Epithelial cell of esophagus (primary cell): Measurements from ENCODE around the gene ID1.

Source experiments
- DNase-seq: peaks from one replicate; pipeline ENCODE4 v3.0.0; 2010; ENCODE audit warnings: low read depth
- H3K4me3 ChIP-seq: 2 replicates; pipeline ENCODE4 v1.5.1; 2011; ENCODE audit warnings: mild to moderate bottlenecking, low read length, control low read depth
- TF ChIP-seq, protein P1 (sequence below): IDR thresholded peaks from 2 replicates; pipeline ENCODE4 v1.5.1; 2011; ENCODE audit warnings: low read depth, mild to moderate bottlenecking, low read length, control low read depth, inconsistent platforms; ENCODE audit not compliant: insufficient read depth; ENCODE audit errors: missing control alignments

ID1 gene

GRCh38 chr20:31632548-31633338, 27.7 kb downstream of the ID1 start:
- H3K4me3 ChIP-seq, result no peak overlapping the region
- TF ChIP-seq, protein P1, sequence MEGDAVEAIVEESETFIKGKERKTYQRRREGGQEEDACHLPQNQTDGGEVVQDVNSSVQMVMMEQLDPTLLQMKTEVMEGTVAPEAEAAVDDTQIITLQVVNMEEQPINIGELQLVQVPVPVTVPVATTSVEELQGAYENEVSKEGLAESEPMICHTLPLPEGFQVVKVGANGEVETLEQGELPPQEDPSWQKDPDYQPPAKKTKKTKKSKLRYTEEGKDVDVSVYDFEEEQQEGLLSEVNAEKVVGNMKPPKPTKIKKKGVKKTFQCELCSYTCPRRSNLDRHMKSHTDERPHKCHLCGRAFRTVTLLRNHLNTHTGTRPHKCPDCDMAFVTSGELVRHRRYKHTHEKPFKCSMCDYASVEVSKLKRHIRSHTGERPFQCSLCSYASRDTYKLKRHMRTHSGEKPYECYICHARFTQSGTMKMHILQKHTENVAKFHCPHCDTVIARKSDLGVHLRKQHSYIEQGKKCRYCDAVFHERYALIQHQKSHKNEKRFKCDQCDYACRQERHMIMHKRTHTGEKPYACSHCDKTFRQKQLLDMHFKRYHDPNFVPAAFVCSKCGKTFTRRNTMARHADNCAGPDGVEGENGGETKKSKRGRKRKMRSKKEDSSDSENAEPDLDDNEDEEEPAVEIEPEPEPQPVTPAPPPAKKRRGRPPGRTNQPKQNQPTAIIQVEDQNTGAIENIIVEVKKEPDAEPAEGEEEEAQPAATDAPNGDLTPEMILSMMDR, result no peak
- no peak for DNase-seq

- no peak for DNase-seq
- TF ChIP-seq, protein P1, result no peak
- H3K4me3 ChIP-seq, result no peak overlapping the region
Observed at GRCh38 chr20:31633339-31633914, 28.3 kb downstream of the ID1 start.

GRCh38 chr20:31637660-31638059, 32.6 kb downstream of the ID1 start, which contains the start of gene COX4I2:
COX4I2 (plus strand) TSS chr20:31637912; CDS start chr20:31639018, 1,106 bp downstream.
- no peak within 1 kb of the TSS for H3K4me3 ChIP-seq
- no peak for DNase-seq
- TF ChIP-seq, protein P1, result no peak

DNA sequence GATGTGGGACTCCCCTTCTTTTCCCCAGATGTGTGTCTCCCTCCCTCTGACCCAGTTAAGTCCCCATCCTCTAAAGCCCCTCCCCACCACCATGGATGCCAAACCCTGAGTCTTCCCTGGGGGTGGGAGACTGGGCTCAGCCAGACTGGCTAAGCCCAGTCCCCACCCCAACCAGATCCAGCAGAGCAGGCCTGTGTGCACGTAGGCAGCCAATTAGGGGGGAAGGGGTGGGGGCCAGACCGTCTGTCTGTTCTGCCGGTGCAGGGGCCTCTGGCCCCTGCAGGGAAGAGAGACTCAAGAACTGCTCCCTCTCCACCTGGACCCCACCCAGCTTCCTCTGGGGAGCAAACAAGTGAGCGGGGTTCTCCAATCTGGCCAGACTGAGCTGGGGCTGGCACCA, 33.2 kb downstream of the ID1 start:
- TF ChIP-seq, protein P1, result no peak
- no peak for DNase-seq
- H3K4me3 ChIP-seq, result no peak overlapping the region

- TF ChIP-seq, protein P1, result no peak
- no peak for DNase-seq
- no peak overlapping the region for H3K4me3 ChIP-seq
Observed at GRCh38 chr20:31638816-31639215, 33.7 kb downstream of the ID1 start.

DNA sequence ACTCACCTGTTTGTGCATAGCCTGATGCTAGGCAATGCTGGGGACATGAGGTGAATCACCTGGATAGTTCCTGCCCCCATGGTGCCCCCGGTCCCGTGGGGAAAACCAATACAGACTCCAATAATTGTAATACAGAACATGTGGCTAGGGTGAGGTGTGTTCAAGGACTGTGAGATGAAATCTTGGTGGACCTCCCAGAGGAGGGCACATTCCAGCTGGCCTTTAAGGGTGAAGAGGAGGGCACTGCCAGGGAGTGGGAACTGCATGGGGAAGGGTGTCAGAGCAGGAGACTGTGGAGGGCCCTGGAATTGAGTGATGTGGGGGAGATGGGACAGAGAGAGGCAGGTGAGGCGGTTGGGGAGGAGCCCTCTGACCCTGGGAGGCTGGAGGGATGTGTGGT, 35.2 kb downstream of the ID1 start:
- TF ChIP-seq, protein P1, result no peak
- no peak overlapping the region for H3K4me3 ChIP-seq
- no peak for DNase-seq
